Measurements from ENCODE around the gene MRAP.
"Not testable (repeated sequence)": the region's sequence is repeated elsewhere in the genome, so short reads cannot be mapped to it uniquely, and the experiment has no call there.

Gene MRAP

GRCh38 chr21:32257962-32258785, 40.5 kb upstream of the MRAP start:
- TF ChIP-seq CTCF (IDR thresholded peaks at IDR 0.05; ENCODE audit: low read length) (peak; percentile 79), EZH2 (IDR thresholded peaks at IDR 0.05; ENCODE audit: borderline replicate concordance, low read length) (no peak)
- Histone ChIP-seq H3K27me3 (ENCODE audit: insufficient read depth, low read length) (no peaks in the 10 kb centered on the region), H3K4me1 (ENCODE audit: insufficient read depth, low read length, severe bottlenecking) (no peaks in the 10 kb centered on the region), H3K79me2 (ENCODE audit: insufficient read depth, low read length) (no peaks in the 10 kb centered on the region), H3K9me3 (ENCODE audit: low read length) (no peaks in the 10 kb centered on the region), H4K20me1 (ENCODE audit: insufficient read depth, low read length) (no peaks in the 10 kb centered on the region), H3K4me2 (ENCODE audit: low read length) (no peak overlapping the region), H3K36me3 (ENCODE audit: insufficient read depth, low read length) (no peaks in the 10 kb centered on the region), H3F3A (ENCODE audit: insufficient read depth, low read length) (no peaks in the 10 kb centered on the region), H2AFZ (ENCODE audit: low read length) (no peak overlapping the region), H3K27ac (ENCODE audit: low read depth, low read length, poor library complexity, severe bottlenecking) (no peak overlapping the region), H3K9ac (ENCODE audit: low read length) (no peak overlapping the region), H3K9me2 (ENCODE audit: low read depth, low read length) (no peaks in the 10 kb centered on the region), H3K4me3 (ENCODE audit: low read depth, low read length, poor library complexity, severe bottlenecking) (no peak overlapping the region)

- not testable (repeated sequence) for H3K9me3 ChIP-seq (ENCODE audit: low read length); H3K9ac ChIP-seq (ENCODE audit: low read length); H3K36me3 ChIP-seq (ENCODE audit: insufficient read depth, low read length); H3K27ac ChIP-seq (ENCODE audit: low read depth, low read length, poor library complexity, severe bottlenecking); H3K79me2 ChIP-seq (ENCODE audit: insufficient read depth, low read length); H4K20me1 ChIP-seq (ENCODE audit: insufficient read depth, low read length); H3K27me3 ChIP-seq (ENCODE audit: insufficient read depth, low read length); H3K9me2 ChIP-seq (ENCODE audit: low read depth, low read length); H3K4me2 ChIP-seq (ENCODE audit: low read length); H3F3A ChIP-seq (ENCODE audit: insufficient read depth, low read length); H3K4me3 ChIP-seq (ENCODE audit: low read depth, low read length, poor library complexity, severe bottlenecking); H3K4me1 ChIP-seq (ENCODE audit: insufficient read depth, low read length, severe bottlenecking); H2AFZ ChIP-seq (ENCODE audit: low read length)
These were observed 39.9 kb upstream of the MRAP start for GRCh38 chr21:32258786-32259048.

GRCh38 chr21:32260130-32260529, 38.5 kb upstream of the MRAP start:
- Histone ChIP-seq H3K27ac (ENCODE audit: low read depth, low read length, poor library complexity, severe bottlenecking) (no peak overlapping the region), H3K36me3 (ENCODE audit: insufficient read depth, low read length) (no peaks in the 10 kb centered on the region), H3K79me2 (ENCODE audit: insufficient read depth, low read length) (no peaks in the 10 kb centered on the region), H4K20me1 (ENCODE audit: insufficient read depth, low read length) (no peaks in the 10 kb centered on the region), H3K4me1 (ENCODE audit: insufficient read depth, low read length, severe bottlenecking) (no peaks in the 10 kb centered on the region), H3K9ac (ENCODE audit: low read length) (no peak overlapping the region), H3K27me3 (ENCODE audit: insufficient read depth, low read length) (no peaks in the 10 kb centered on the region), H3K9me3 (ENCODE audit: low read length) (no peaks in the 10 kb centered on the region), H3F3A (ENCODE audit: insufficient read depth, low read length) (no peaks in the 10 kb centered on the region), H3K4me3 (ENCODE audit: low read depth, low read length, poor library complexity, severe bottlenecking) (no peak overlapping the region), H3K9me2 (ENCODE audit: low read depth, low read length) (no peaks in the 10 kb centered on the region), H3K4me2 (ENCODE audit: low read length) (no peak overlapping the region), H2AFZ (ENCODE audit: low read length) (no peak overlapping the region)
- TF ChIP-seq EZH2 (IDR thresholded peaks at IDR 0.05; ENCODE audit: borderline replicate concordance, low read length) (no peak), CTCF (IDR thresholded peaks at IDR 0.05; ENCODE audit: low read length) (no peak)

GRCh38 chr21:32261929-32262328, 36.7 kb upstream of the MRAP start:
- H3K9me2 ChIP-seq (ENCODE audit: low read depth, low read length): no peaks in the 10 kb centered on the region

GRCh38 chr21:32265321-32265720, 33.3 kb upstream of the MRAP start:
- not testable (repeated sequence) for H4K20me1 ChIP-seq (ENCODE audit: insufficient read depth, low read length); H3K79me2 ChIP-seq (ENCODE audit: insufficient read depth, low read length); H3K9me2 ChIP-seq (ENCODE audit: low read depth, low read length); H3K4me3 ChIP-seq (ENCODE audit: low read depth, low read length, poor library complexity, severe bottlenecking); H3K4me1 ChIP-seq (ENCODE audit: insufficient read depth, low read length, severe bottlenecking); H3K27ac ChIP-seq (ENCODE audit: low read depth, low read length, poor library complexity, severe bottlenecking); H3K27me3 ChIP-seq (ENCODE audit: insufficient read depth, low read length); H2AFZ ChIP-seq (ENCODE audit: low read length); H3K4me2 ChIP-seq (ENCODE audit: low read length); H3K9me3 ChIP-seq (ENCODE audit: low read length); H3K9ac ChIP-seq (ENCODE audit: low read length); H3F3A ChIP-seq (ENCODE audit: insufficient read depth, low read length)
- H3K36me3 ChIP-seq (ENCODE audit: insufficient read depth, low read length): peaks cover 29% of the 10 kb centered on the region

More at GRCh38 chr21:32261929-32262328, 36.7 kb upstream of the MRAP start:
- H3K36me3 ChIP-seq (ENCODE audit: insufficient read depth, low read length): peaks cover 4% of the 10 kb centered on the region
- H3K4me2 ChIP-seq (ENCODE audit: low read length): no peak overlapping the region
- H3K9ac ChIP-seq (ENCODE audit: low read length): no peak overlapping the region
- H3K4me1 ChIP-seq (ENCODE audit: insufficient read depth, low read length, severe bottlenecking): no peaks in the 10 kb centered on the region
- H3K9me3 ChIP-seq (ENCODE audit: low read length): no peaks in the 10 kb centered on the region
- no peaks in the 10 kb centered on the region for H3K79me2 ChIP-seq (ENCODE audit: insufficient read depth, low read length)
- H3K27me3 ChIP-seq (ENCODE audit: insufficient read depth, low read length): no peaks in the 10 kb centered on the region
- H2AFZ ChIP-seq (ENCODE audit: low read length): no peak overlapping the region
- H4K20me1 ChIP-seq (ENCODE audit: insufficient read depth, low read length): no peaks in the 10 kb centered on the region
- H3K4me3 ChIP-seq (ENCODE audit: low read depth, low read length, poor library complexity, severe bottlenecking): no peak overlapping the region
- H3K27ac ChIP-seq (ENCODE audit: low read depth, low read length, poor library complexity, severe bottlenecking): no peak overlapping the region
- TF ChIP-seq EZH2 (IDR thresholded peaks at IDR 0.05; ENCODE audit: borderline replicate concordance, low read length) (no peak), CTCF (IDR thresholded peaks at IDR 0.05; ENCODE audit: low read length) (no peak)
- H3F3A ChIP-seq (ENCODE audit: insufficient read depth, low read length): no peaks in the 10 kb centered on the region
